Pancreas (tissue), 10 donors: ENCODE results near the gene FOXM1. TPM values are rescaled to one million over a fixed set of nuclear protein-coding genes. Genes with fewer than 3 reads are reported as not detected.

ENCODE experiments used
- ATAC-seq, 4 donors: fragments of 200-7000 bp; cut with Tn5 transposase; one replicate each; pipeline versions ENCODE4 v1.8.0 to v1.9.1; 2020; ENCODE audit warnings: mild to moderate bottlenecking in 4 of 4, moderate library complexity in 4 of 4
- DNase-seq, 6 donors: peaks; one replicate each; pipeline ENCODE4 v3.0.0-alpha.2; 2020
- FAIRE-seq: peaks from 2 replicates; lab custom pipeline; 2012; peaks lifted over from hg19 to GRCh38; lab: Jason Lieb, UNC
- H3K27ac ChIP-seq, 4 donors: fragments of 200-600 bp; sonication (generic); 1 replicate in 3 of 4; 2 replicates in 1 of 4; pipeline versions ENCODE4 v1.5.0 to v1.8.0; 2020
- H3K27me3 ChIP-seq, 4 donors: fragments of 200-600 bp; one replicate each; pipeline ENCODE4 v1.8.0; 2021
- H3K36me3 ChIP-seq, 3 donors: fragments of 200-600 bp; sonication (generic) in 1 of 3; one replicate each; pipeline versions ENCODE4 v1.5.0 to v1.8.0; 2020 to 2021
- H3K4me1 ChIP-seq, 3 donors: fragments of 200-600 bp; one replicate each; pipeline ENCODE4 v1.8.0; 2021
- H3K4me3 ChIP-seq, 4 donors: fragments of 200-600 bp; sonication (generic) in 2 of 4; one replicate each; pipeline versions ENCODE4 v1.5.0 to v1.8.0; 2020 to 2021
- H3K9me3 ChIP-seq, 4 donors: fragments of 200-600 bp; one replicate each; pipeline ENCODE4 v1.8.0; 2021
- WGBS, 2 donors: extraction: QIAGEN DNeasy Blood & Tissue Kit; methylation state at CpG; one replicate each; pipeline ENCODE4 v1.1.7; 2013; 5-methylcytosine and 5-hydroxymethylcytosine counted together
- intact Hi-C, 3 donors: fragments of 100-400 bp; cut with DNase I; formaldehyde crosslinking; loops; one replicate each; pipeline versions ENCODE4 v1.11.1 to v1.14.2; 2022
- polyA plus RNA-seq, 2 donors: library from polyadenylated mRNA; stranded (reverse); fragments of 200-250 nt; gene quantifications; one replicate each; pipeline ENCODE4 v1.2.3, GENCODE V29; 2013
- total RNA-seq, 6 donors: library from RNA; stranded (reverse); fragmentation: NEBNext Ultra II Directional in 4 of 6; extraction: Animal tissue kit (Norgen Biotek cat#: 25700) in 4 of 6; gene quantifications; one replicate each; pipeline versions ENCODE4 v1.2.1 to v1.2.4, GENCODE V29; 2021 to 2023
- TF ChIP-seq, protein P1 (sequence below), 4 donors: fragments of 200-600 bp; sonication (generic) in 3 of 4; IDR thresholded peaks; one replicate each; pipeline versions ENCODE4 v1.5.0 to v1.8.0; 2021; ENCODE audit warnings: antibody characterized with exemption in 4 of 4
- donor health status: healthy with polysubstance abuse.
- donor health status: DM: no; HTN: no; CAD: no; lungs with moderate emphysema.
- donor health status: DM: no; HTN: no; CAD: no.
- donor health status: control.
- donor health status: control.
- donor health status: Bipolar disorder and iron deficiency.
- donor health status: DM: yes; HTN: yes; CAD: no.
- donor health status: DM: no; HTN: no; CAD: no.
- donor health status: DM: no; HTN: no; CAD: no.
- donor health status: DM: yes; HTN: yes; CAD: no.

FOXM1 gene
- total and polyA plus RNA-seq, 8 donors, result 0.12 to 1.5 (median 0.60) TPM; not detected in 1

DNA sequence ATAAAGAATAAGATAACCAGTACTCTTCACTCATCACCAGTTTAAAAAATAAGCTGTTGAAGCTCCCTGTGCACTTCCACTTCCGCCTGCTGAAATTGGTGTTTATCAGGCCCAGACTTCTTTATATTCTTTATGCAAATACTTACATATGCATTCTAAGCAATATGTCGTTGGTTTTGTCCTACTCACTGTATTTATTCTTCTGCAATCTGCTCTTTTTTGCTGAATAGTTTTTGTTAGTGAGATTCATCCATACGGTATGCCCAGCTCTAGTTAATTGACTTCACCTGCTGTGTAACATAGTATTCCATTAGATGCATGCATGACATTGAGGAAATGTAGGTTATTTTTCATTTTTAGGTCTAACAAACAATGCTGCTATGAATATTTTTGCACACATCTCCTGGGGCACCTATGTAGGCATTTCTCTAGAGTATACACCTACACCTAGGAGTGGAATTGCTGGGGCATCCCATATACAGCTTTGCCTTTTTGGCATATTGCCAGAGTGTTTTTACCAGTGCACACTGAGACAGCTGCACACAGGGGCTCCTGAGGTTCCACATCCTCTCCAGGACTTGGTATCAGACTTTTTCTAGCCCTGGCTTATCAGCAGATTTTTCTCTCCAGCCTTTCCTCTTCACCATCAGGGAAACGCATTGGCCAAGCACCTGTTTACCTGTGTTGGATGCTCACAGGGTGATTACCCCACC, 41.1 kb downstream of the FOXM1 start:
- DNase-seq, result no peak

DNA sequence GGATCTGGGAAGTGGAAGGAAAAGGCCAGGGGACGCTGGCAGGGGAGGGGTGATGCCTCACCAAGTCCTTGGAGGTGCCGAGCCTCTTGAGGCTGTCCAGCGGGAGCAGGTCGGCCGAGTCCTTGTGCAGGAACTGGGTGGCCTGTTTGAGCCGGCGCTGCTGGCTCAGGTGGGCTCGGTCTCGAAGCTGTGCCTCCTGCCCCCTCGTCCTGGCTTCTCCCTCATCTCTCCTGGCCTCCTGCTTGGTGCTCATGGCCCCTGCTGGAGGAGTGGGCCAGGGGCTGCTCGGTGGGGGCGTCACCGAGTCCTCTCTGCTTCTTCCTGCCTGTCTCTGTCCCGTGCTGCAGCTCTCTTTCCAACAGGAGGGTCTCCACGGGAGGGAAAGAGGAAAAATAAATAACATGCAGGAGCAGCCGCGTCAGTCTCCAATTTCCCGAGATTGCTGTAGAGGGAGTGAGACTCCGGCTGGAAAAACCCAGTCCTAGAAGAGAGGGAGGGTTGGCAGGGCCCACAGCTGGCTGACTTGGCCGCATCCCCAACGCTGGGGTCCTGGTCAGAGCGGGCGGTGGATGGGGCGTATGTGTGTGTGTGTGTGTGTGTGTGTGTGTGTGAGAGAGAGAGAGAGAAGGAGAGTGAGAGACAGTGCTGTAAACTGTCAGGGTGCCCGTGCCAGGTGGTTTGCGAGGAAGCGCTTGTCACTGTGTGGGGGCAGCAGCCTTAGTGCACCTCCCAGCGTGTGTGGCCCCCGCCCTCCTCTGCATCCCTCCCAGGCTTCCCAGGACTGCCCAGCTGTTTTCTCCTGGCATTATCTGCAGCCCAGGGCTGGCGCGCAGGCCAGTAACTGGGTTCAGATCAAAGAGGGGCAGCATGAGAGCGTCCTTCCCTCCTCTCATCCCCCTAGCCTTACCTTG, 42.1 kb downstream of the FOXM1 start, which contains the start of gene NRIP2:
Gene NRIP2 (minus strand): TSS at position 455 of the 911 bp plus-strand sequence. CDS start 52 bp downstream, at position 403.
- FAIRE-seq, result no peak
- H3K36me3 ChIP-seq, result no peaks in the 10 kb centered on the region
- peak in 1 of 6 donors; percentile 55 for DNase-seq
- TF ChIP-seq, protein P1, sequence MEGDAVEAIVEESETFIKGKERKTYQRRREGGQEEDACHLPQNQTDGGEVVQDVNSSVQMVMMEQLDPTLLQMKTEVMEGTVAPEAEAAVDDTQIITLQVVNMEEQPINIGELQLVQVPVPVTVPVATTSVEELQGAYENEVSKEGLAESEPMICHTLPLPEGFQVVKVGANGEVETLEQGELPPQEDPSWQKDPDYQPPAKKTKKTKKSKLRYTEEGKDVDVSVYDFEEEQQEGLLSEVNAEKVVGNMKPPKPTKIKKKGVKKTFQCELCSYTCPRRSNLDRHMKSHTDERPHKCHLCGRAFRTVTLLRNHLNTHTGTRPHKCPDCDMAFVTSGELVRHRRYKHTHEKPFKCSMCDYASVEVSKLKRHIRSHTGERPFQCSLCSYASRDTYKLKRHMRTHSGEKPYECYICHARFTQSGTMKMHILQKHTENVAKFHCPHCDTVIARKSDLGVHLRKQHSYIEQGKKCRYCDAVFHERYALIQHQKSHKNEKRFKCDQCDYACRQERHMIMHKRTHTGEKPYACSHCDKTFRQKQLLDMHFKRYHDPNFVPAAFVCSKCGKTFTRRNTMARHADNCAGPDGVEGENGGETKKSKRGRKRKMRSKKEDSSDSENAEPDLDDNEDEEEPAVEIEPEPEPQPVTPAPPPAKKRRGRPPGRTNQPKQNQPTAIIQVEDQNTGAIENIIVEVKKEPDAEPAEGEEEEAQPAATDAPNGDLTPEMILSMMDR (IDR thresholded peaks at IDR 0.05), result no peak
- H3K9me3 ChIP-seq, result no peaks in the 10 kb centered on the region
- H3K4me3 ChIP-seq, result peak within 1 kb of the TSS in 1 of 4 donors; percentile 0
- H3K4me1 ChIP-seq, result no peaks in the 10 kb centered on the region
- ATAC-seq, result peak; percentile 44 to 72 (median 66)
- no peaks in the 10 kb centered on the region for H3K27me3 ChIP-seq
- intact Hi-C loops, result no loop called here
- WGBS, 2 donors, result 15 to 22% methylated on average over 28 to 32 of the region's 32 CpGs
- H3K27ac ChIP-seq, result no peak within 1 kb of the TSS

More for the DNA sequence above, 41.1 kb downstream of the FOXM1 start:
- ATAC-seq (no peak), FAIRE-seq (no peak)
- WGBS, 2 donors, result 73 to 75% methylated on average over 4 of the region's 4 CpGs
- H3K4me3 ChIP-seq, result no peak overlapping the region
- H3K27ac ChIP-seq, result no peak overlapping the region
- intact Hi-C loops, result no loop called here
- H3K4me1 ChIP-seq, result no peaks in the 10 kb centered on the region
- H3K9me3 ChIP-seq, result no peaks in the 10 kb centered on the region
- TF ChIP-seq, protein P1 (IDR thresholded peaks at IDR 0.05), result no peak
- H3K27me3 ChIP-seq, result no peaks in the 10 kb centered on the region
- H3K36me3 ChIP-seq, result no peaks in the 10 kb centered on the region

DNA sequence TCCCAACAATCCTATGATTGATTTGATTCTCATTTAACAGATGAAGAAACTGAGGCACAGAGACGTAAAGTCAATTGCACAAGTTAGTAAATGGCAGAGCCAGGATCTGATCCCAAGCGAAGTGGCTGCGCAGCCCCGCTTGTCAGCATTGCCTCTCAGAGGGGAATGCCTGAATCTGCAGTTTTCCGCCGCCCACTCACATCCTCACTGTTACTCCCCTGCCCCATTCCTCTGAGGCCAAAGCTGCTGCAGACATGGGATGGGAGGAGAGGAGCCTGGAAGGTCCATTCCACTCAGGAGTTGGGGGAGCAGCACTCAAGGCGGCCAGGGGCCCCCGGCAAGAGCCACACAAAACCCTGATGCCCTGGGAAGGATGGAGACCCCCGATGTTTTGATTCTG, 43.2 kb downstream of the FOXM1 start:
- 82% methylated on average over 9 of the region's 9 CpGs for WGBS, 2 donors
- ATAC-seq (peak in 2 of 4 donors; percentile 16 to 42), FAIRE-seq (no peak), DNase-seq (no peak)
- Histone ChIP-seq H3K4me1 (no peaks in the 10 kb centered on the region), H3K36me3 (no peaks in the 10 kb centered on the region), H3K9me3 (no peaks in the 10 kb centered on the region), H3K27me3 (no peaks in the 10 kb centered on the region), H3K27ac (no peak overlapping the region), H3K4me3 (no peak overlapping the region)
- TF ChIP-seq, protein P1 (IDR thresholded peaks at IDR 0.05), result no peak
- intact Hi-C loops, result no loop called here

DNA sequence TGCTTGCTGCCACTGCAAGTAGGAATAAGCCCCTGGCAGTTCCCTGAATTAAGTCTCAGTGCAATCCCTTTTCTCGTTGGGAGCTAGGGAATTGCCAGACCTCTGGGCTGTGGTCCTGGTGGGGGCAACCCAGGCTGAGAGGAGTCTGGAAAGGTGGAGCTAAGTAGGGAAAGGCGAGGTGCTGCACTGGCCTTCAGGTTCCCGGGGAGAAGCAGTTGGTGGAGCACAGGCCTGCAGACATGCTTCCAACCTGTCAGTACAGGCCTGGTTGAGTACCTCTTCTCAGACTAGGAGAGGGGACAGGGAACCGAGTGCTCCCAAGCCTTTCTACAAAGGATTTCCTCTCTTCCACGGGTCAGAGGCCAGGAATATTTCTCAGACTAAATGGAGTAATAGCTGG, 43.6 kb downstream of the FOXM1 start:
- no peaks in the 10 kb centered on the region for H3K9me3 ChIP-seq
- H3K36me3 ChIP-seq, result no peaks in the 10 kb centered on the region
- no peaks in the 10 kb centered on the region for H3K4me1 ChIP-seq
- DNase-seq (no peak), ATAC-seq (no peak), FAIRE-seq (no peak)
- H3K27ac ChIP-seq, result no peak overlapping the region
- TF ChIP-seq, protein P1 (IDR thresholded peaks at IDR 0.05), result no peak
- H3K27me3 ChIP-seq, result no peaks in the 10 kb centered on the region
- 59 to 71% methylated on average over 5 of the region's 5 CpGs for WGBS, 2 donors
- H3K4me3 ChIP-seq, result no peak overlapping the region
- intact Hi-C loops, result no loop called here
